Nephron (organoid): ENCODE results near the gene CSNK2A2.

Experiments used
- H3K27ac Mint-ChIP-seq, 3 experiments: 2 replicates each; pipeline ENCODE4 v1.8.0; 2020; ENCODE audit warnings: mixed read lengths in 3 of 3, mild to moderate bottlenecking in 2 of 3, moderate library complexity in 1 of 3
- H3K27me3 Mint-ChIP-seq: 2 replicates; pipeline ENCODE4 v1.8.0; 2021; ENCODE audit warnings: low read depth, mild to moderate bottlenecking, moderate library complexity, mixed read lengths
- H3K36me3 Mint-ChIP-seq: 2 replicates; pipeline ENCODE4 v1.8.0; 2020; ENCODE audit warnings: low read depth, mixed read lengths
- H3K4me1 Mint-ChIP-seq: 2 replicates; pipeline ENCODE4 v1.8.0; 2020; ENCODE audit warnings: mixed read lengths
- H3K4me3 Mint-ChIP-seq, 3 experiments: 2 replicates each; pipeline ENCODE4 v1.8.0; 2020; ENCODE audit warnings: mild to moderate bottlenecking in 3 of 3, mixed read lengths in 3 of 3, moderate library complexity in 2 of 3
- H3K9me3 Mint-ChIP-seq: 2 replicates; pipeline ENCODE4 v1.8.0; 2020; ENCODE audit warnings: mixed read lengths
- TF ChIP-seq, protein P1 (sequence below), 3 experiments: fragments of 200-600 bp; sonication (generic); IDR thresholded peaks; one replicate each; pipeline ENCODE4 v1.5.0; 2021; ENCODE audit warnings: antibody characterized with exemption in 3 of 3; ENCODE audit not compliant: unreplicated experiment in 3 of 3

Gene CSNK2A2

DNA sequence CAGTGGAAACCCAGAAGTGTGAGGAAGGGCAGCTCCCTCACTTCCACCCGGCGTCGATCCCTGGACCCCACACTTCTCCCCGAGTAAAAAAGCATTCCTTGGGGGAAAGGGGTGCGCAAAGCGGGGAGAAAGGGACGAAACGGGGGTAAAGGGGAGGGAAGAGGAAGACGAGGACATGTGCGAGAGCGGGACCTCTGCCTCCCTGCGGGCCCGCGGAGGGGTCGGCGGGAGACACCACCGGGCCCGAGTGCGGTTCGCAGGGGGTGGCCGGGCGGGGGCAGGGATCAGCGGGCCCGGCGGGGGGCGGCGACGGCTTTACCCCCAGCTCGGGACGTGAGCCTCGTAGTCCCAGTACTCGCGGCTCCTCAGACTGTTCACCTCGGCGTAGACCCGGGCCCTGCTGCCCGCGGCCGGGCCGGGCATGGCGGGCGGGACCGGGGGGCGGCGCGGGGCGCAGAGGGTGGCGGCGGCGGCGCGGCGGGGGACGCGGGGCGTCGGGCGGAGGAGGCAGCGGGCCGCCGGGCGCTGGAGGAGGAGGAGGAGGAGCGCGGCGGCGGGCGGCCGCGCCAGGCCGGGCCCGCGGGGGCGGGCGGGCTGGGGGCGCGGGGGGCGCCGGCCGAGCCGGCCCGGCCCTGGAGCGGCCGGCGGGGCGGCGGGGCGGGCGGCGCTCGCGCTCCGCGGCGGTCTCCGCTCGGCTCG is 443 bp downstream of the CSNK2A2 start:
- H3K4me3 Mint-ChIP-seq: peak overlapping the region; percentile 88 to 94 (median 91)
- TF ChIP-seq, protein P1, sequence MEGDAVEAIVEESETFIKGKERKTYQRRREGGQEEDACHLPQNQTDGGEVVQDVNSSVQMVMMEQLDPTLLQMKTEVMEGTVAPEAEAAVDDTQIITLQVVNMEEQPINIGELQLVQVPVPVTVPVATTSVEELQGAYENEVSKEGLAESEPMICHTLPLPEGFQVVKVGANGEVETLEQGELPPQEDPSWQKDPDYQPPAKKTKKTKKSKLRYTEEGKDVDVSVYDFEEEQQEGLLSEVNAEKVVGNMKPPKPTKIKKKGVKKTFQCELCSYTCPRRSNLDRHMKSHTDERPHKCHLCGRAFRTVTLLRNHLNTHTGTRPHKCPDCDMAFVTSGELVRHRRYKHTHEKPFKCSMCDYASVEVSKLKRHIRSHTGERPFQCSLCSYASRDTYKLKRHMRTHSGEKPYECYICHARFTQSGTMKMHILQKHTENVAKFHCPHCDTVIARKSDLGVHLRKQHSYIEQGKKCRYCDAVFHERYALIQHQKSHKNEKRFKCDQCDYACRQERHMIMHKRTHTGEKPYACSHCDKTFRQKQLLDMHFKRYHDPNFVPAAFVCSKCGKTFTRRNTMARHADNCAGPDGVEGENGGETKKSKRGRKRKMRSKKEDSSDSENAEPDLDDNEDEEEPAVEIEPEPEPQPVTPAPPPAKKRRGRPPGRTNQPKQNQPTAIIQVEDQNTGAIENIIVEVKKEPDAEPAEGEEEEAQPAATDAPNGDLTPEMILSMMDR (IDR thresholded peaks at IDR 0.05; ENCODE audit: unreplicated experiment in 3 of 3): no peak
- peaks cover 36% of the 10 kb centered on the region for H3K36me3 Mint-ChIP-seq
- H3K27me3 Mint-ChIP-seq: peaks cover 11% of the 10 kb centered on the region
- H3K9me3 Mint-ChIP-seq: no peaks in the 10 kb centered on the region
- peak overlapping the region; percentile 59 to 73 (median 68) for H3K27ac Mint-ChIP-seq
- peaks cover 20% of the 10 kb centered on the region for H3K4me1 Mint-ChIP-seq

DNA sequence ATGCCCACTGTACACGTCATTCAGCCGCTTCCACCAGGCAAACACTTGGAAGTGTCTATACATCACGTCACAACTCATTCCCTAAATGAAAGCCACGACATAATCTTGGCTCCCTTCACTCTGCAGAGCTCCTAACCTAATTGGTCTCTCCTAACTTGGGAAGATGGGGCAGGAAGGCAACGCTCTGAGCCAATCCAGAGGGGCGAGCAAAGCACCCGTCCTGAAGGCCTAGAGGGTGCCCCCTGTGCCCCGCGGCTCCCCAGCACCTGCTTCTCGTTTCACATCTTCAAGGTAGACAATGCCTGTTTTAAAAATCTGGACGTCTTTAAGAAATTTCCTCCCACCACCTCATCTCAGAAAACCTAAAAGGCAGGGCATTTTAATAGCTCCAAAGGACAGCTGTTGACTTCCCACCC is 1.0 kb downstream of the CSNK2A2 start:
- TF ChIP-seq, protein P1 (IDR thresholded peaks at IDR 0.05; ENCODE audit: unreplicated experiment in 3 of 3): no peak
- Mint-ChIP-seq H3K27ac (peak overlapping the region; percentile 59 to 73 (median 68)), H3K4me3 (peak overlapping the region; percentile 88 to 94 (median 91)), H3K27me3 (peaks cover 11% of the 10 kb centered on the region), H3K36me3 (peaks cover 41% of the 10 kb centered on the region), H3K4me1 (peaks cover 20% of the 10 kb centered on the region), H3K9me3 (no peaks in the 10 kb centered on the region)

DNA sequence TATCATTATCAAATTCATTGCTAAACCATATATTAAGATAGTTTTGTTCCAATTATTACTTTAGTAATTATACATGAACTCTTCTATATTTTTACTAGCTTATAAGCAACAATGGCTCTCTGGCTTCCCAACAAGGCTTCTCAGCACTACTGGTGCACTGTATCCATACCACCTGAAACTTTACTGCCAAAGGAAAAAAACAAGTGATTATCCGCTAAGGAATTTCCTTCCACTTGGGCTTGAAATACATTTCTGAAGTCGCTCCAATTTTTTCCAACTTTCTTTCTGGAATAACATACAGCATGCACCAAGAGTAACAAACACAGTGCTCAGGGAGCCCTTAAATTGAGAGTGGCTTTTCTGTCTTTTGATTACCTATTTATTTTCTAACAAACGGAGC is 2.1 kb downstream of the CSNK2A2 start:
- peak overlapping the region; percentile 88 to 94 (median 91) for H3K4me3 Mint-ChIP-seq
- H3K36me3 Mint-ChIP-seq: peaks cover 51% of the 10 kb centered on the region
- no peaks in the 10 kb centered on the region for H3K9me3 Mint-ChIP-seq
- peaks cover 20% of the 10 kb centered on the region for H3K4me1 Mint-ChIP-seq
- peaks cover 6% of the 10 kb centered on the region for H3K27me3 Mint-ChIP-seq
- H3K27ac Mint-ChIP-seq: no peak overlapping the region
- TF ChIP-seq, protein P1 (IDR thresholded peaks at IDR 0.05; ENCODE audit: unreplicated experiment in 3 of 3): no peak

DNA sequence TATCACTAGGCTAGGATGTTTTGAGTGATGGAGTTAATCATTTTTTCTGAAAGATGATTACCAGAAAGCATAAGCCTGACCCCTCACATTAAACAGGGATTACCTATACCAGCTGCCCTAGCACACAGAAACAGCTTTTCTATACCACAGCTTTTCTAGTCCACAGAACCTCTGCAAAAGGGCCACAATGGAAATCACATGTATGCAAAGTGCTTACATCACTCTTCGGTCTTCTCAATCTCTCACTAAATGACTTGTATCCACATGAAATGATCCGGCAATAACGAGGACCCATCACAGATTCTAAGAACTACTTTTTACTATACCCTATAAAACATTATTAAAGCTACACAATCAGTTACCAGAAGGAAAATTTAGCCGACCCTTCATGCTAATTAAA is 2.6 kb downstream of the CSNK2A2 start:
- Mint-ChIP-seq H3K9me3 (no peaks in the 10 kb centered on the region), H3K4me1 (peaks cover 20% of the 10 kb centered on the region), H3K27ac (no peak overlapping the region), H3K36me3 (peaks cover 55% of the 10 kb centered on the region), H3K27me3 (peaks cover 4% of the 10 kb centered on the region), H3K4me3 (peak overlapping the region; percentile 3 to 94 (median 10))
- TF ChIP-seq, protein P1 (IDR thresholded peaks at IDR 0.05; ENCODE audit: unreplicated experiment in 3 of 3): no peak

DNA sequence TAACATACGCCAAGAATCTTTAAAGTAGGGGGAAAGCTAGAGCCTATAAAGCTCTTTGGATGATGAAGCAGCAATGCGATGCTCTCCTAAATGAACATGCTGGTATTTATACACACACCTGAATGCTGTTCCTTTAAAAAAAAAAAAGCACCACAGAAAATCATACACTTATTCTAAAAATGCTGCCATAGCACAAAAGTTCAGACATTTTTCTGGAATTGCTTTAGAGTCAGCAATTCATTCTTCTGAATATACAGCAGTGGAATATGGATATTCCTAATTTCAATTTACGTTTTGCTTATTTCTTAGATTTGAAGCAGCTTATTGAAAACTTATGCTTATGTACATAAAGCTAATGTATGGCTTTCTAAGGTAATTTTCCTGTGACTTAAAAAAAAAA is 3.1 kb downstream of the CSNK2A2 start:
- H3K4me1 Mint-ChIP-seq: peaks cover 20% of the 10 kb centered on the region
- peaks cover 61% of the 10 kb centered on the region for H3K36me3 Mint-ChIP-seq
- no peaks in the 10 kb centered on the region for H3K9me3 Mint-ChIP-seq
- peak overlapping the region; percentile 3 to 94 (median 62) for H3K4me3 Mint-ChIP-seq
- TF ChIP-seq, protein P1 (IDR thresholded peaks at IDR 0.05; ENCODE audit: unreplicated experiment in 3 of 3): no peak
- H3K27me3 Mint-ChIP-seq: no peaks in the 10 kb centered on the region
- no peak overlapping the region for H3K27ac Mint-ChIP-seq
